GM12873 (cell line): ENCODE measurements around the gene HYOU1.

ENCODE experiments used
- CTCF ChIP-seq: IDR thresholded peaks from 2 replicates; pipeline ENCODE4 v1.5.1; 2012; ENCODE audit warnings: low read depth, mild to moderate bottlenecking, moderate library complexity, low read length, control low read depth; ENCODE audit not compliant: insufficient read depth; ENCODE audit errors: missing control alignments

Gene HYOU1

GRCh38 chr11:119095066-119095880 is 38.3 kb upstream of the HYOU1 start:
- TF ChIP-seq CTCF = no peak

- peak; percentile 65 for TF ChIP-seq CTCF
Measured at GRCh38 chr11:119094816-119095065, 37.7 kb upstream of the HYOU1 start.

GRCh38 chr11:119093942-119094815 is 37.2 kb upstream of the HYOU1 start:
- no peak for TF ChIP-seq CTCF

GRCh38 chr11:119092880-119093842 is 36.2 kb upstream of the HYOU1 start:
- no peak for TF ChIP-seq CTCF

- no peak for TF ChIP-seq CTCF
Measured at GRCh38 chr11:119091966-119092879, 35.2 kb upstream of the HYOU1 start.

- no peak for TF ChIP-seq CTCF
Measured at GRCh38 chr11:119091178-119091577, 34.2 kb upstream of the HYOU1 start.
